Fibroblast of skin of left biceps (primary cell): ENCODE results near the gene PITX1.
"Not testable (repeated sequence)": the region's sequence is repeated elsewhere in the genome, so short reads cannot be mapped to it uniquely, and the experiment has no call there.

Experiments used
- DNase-seq, 2 experiments: peaks; one replicate each; pipeline ENCODE4 v3.0.0-alpha.2; 2013; ENCODE audit warnings: low read depth in 2 of 2

Gene PITX1

GRCh38 chr5:135010502-135011354, 23.3 kb downstream of the PITX1 start:
- DNase-seq = no peak

GRCh38 chr5:135009736-135010501, 24.1 kb downstream of the PITX1 start:
- DNase-seq = no peak

GRCh38 chr5:135008981-135009735, 24.9 kb downstream of the PITX1 start:
- no peak for DNase-seq

GRCh38 chr5:135008556-135008955, 25.5 kb downstream of the PITX1 start:
- no peak for DNase-seq

- DNase-seq = no peak
Measured at GRCh38 chr5:135007749-135008363, 26.2 kb downstream of the PITX1 start.

GRCh38 chr5:135007305-135007704, 26.7 kb downstream of the PITX1 start:
- DNase-seq = no peak

- no peak for DNase-seq
Measured at GRCh38 chr5:135005076-135005475, 29.0 kb downstream of the PITX1 start.

- DNase-seq = no peak
Measured at GRCh38 chr5:135004376-135004775, 29.7 kb downstream of the PITX1 start.

GRCh38 chr5:134998068-134998467, 36.0 kb downstream of the PITX1 start:
- not testable (repeated sequence) for DNase-seq

- DNase-seq = no peak
Measured at GRCh38 chr5:134997015-134997414, 37.0 kb downstream of the PITX1 start.

GRCh38 chr5:134995850-134996402, 38.1 kb downstream of the PITX1 start:
- no peak for DNase-seq

- DNase-seq = no peak
Measured at GRCh38 chr5:134994560-134995156, 39.4 kb downstream of the PITX1 start.

GRCh38 chr5:134993161-134993560, 40.9 kb downstream of the PITX1 start:
- DNase-seq = no peak

- DNase-seq = no peak
Measured at GRCh38 chr5:134992148-134992547, 41.9 kb downstream of the PITX1 start.

- DNase-seq = not testable (repeated sequence)
Measured at GRCh38 chr5:134990183-134990582, 43.8 kb downstream of the PITX1 start.

GRCh38 chr5:134989266-134989830, 44.7 kb downstream of the PITX1 start:
- no peak for DNase-seq

GRCh38 chr5:134982230-134982629, 51.8 kb downstream of the PITX1 start:
- DNase-seq = no peak

- DNase-seq = no peak
Measured at GRCh38 chr5:134979416-134979815, 54.6 kb downstream of the PITX1 start.
